Activated CD4-positive, alpha-beta memory T cell treated with anti-CD3 and anti-CD28 coated beads for 36 hours (primary cell): Measurements from ENCODE around the gene IFNE. TPM values are rescaled to one million over a fixed set of nuclear protein-coding genes. Genes with fewer than 3 reads are reported as not detected.
"Not testable (repeated sequence)": the region's sequence is repeated elsewhere in the genome, so short reads cannot be mapped to it uniquely, and the experiment has no call there.

ENCODE experiments used
- CTCF ChIA-PET: fragments of 350-600 bp; sonication (Branson Sonifier 250); formaldehyde crosslinking; loops from one replicate; lab custom pipeline; 2021; ENCODE audit warnings: antibody characterized with exemption, inconsistent platforms; lab: Charles Lee
- POLR2A ChIA-PET: fragments of 350-600 bp; sonication (Branson Sonifier 250); formaldehyde crosslinking; loops from one replicate; lab custom pipeline; 2021; ENCODE audit warnings: antibody characterized with exemption; lab: Charles Lee
- DNase-seq: peaks from one replicate; pipeline ENCODE4 v3.0.0-alpha.2; 2020
- H3K27ac Mint-ChIP-seq: one replicate; pipeline ENCODE4 v1.8.0; 2021; ENCODE audit warnings: mixed read lengths
- H3K27me3 Mint-ChIP-seq: one replicate; pipeline ENCODE4 v1.8.0; 2021; ENCODE audit warnings: mixed read lengths
- H3K36me3 Mint-ChIP-seq: one replicate; pipeline ENCODE4 v1.8.0; 2021; ENCODE audit warnings: mixed read lengths
- H3K4me1 Mint-ChIP-seq: one replicate; pipeline ENCODE4 v1.8.0; 2021; ENCODE audit warnings: low read depth, mixed read lengths
- H3K4me3 Mint-ChIP-seq: one replicate; pipeline ENCODE4 v1.8.0; 2021; ENCODE audit warnings: mild to moderate bottlenecking, mixed read lengths
- H3K9me3 Mint-ChIP-seq: one replicate; pipeline ENCODE4 v1.8.0; 2021; ENCODE audit warnings: mixed read lengths
- intact Hi-C: fragments of 100-400 bp; cut with micrococcal nuclease; formaldehyde crosslinking; loops from one replicate; pipeline ENCODE4 v1.15.1; 2023
- total RNA-seq, 2 experiments: library from RNA; stranded (reverse); gene quantifications; one replicate each; pipeline ENCODE4 v1.2.3, GENCODE V29; 2021

The IFNE gene
- total RNA-seq, 2 experiments from 2014 or later = not detected

- H3K4me1 Mint-ChIP-seq = no peaks in the 10 kb centered on the region
- intact Hi-C loops = no loop called here
Observed at GRCh38 chr9:21479152-21479702, 2.9 kb downstream of the IFNE start.

GRCh38 chr9:21477466-21477865, 4.6 kb downstream of the IFNE start:
- ChIA-PET POLR2A (no interaction called here), CTCF (no interaction called here)
- Mint-ChIP-seq H3K36me3 (no peaks in the 10 kb centered on the region), H3K4me1 (no peaks in the 10 kb centered on the region), H3K4me3 (no peak overlapping the region), H3K27ac (no peak overlapping the region), H3K9me3 (no peaks in the 10 kb centered on the region), H3K27me3 (peaks cover 10% of the 10 kb centered on the region)
- DNase-seq = no peak
- intact Hi-C loops = no loop called here

More at GRCh38 chr9:21479152-21479702, 2.9 kb downstream of the IFNE start:
- H3K9me3 Mint-ChIP-seq = no peaks in the 10 kb centered on the region
- H3K27ac Mint-ChIP-seq = no peak overlapping the region
- peaks cover 6% of the 10 kb centered on the region for H3K27me3 Mint-ChIP-seq
- no peak overlapping the region for H3K4me3 Mint-ChIP-seq
- H3K36me3 Mint-ChIP-seq = no peaks in the 10 kb centered on the region
- POLR2A ChIA-PET = no interaction called here
- CTCF ChIA-PET = no interaction called here
- no peak for DNase-seq

DNA sequence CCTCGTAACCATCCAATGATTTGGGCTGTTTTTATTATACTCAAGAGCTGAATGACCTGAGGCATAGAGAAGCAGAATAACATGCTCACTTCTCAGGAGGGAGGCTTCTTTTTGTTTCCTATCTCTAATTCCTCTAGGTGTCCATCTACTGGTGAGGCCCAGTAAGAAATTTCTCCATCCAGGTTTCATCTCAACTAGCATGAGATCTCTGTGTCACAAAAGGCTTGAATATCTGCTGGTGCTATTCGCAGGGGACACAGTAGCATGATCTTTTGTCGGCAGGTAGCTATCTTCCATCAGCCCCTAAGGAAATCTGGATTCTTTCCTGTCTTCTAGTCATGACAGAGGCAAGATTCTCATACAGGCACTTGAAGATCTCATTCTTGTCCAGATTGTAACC, 8.9 kb downstream of the IFNE start:
- Mint-ChIP-seq H3K4me3 (no peak overlapping the region), H3K4me1 (no peaks in the 10 kb centered on the region), H3K9me3 (no peaks in the 10 kb centered on the region), H3K27ac (no peak overlapping the region), H3K36me3 (no peaks in the 10 kb centered on the region), H3K27me3 (peaks cover 9% of the 10 kb centered on the region)
- DNase-seq = no peak
- intact Hi-C loops = no loop called here
- POLR2A ChIA-PET = no interaction called here
- CTCF ChIA-PET = interaction anchor here (0.8 to 1.3 kb wide), 3 partner anchors 237 to 318 kb away, joined by 3 to 4 read pairs (median 3); no protein-coding TSS in a partner anchor

DNA sequence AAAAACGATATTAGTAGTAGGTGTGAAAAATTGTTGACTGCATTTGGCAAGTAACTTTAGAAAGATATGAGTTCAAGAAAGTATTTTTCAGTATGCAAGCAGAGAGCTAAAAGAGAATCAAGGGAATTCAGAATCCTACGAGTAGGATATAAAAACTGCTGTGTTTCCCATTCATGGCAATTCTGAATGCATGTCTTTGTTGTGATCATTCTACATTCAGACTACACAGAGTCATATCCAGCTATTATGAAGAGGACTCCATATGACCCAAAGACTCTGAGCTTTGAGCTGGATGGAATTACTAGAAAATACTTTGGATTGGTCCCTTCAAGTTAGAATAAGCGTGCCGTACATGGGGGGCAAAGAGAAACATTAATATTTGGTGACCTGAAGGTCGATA, 12.0 kb downstream of the IFNE start:
- intact Hi-C loops = no loop called here
- Mint-ChIP-seq H3K36me3 (no peaks in the 10 kb centered on the region), H3K4me3 (no peak overlapping the region), H3K9me3 (no peaks in the 10 kb centered on the region), H3K27me3 (peaks cover 5% of the 10 kb centered on the region), H3K27ac (no peak overlapping the region), H3K4me1 (no peaks in the 10 kb centered on the region)
- DNase-seq = no peak
- POLR2A ChIA-PET = no interaction called here
- CTCF ChIA-PET = interaction anchor here (1.1 kb wide), 1 partner anchor 321 kb away, joined by 3 read pairs; no protein-coding TSS in a partner anchor

DNA sequence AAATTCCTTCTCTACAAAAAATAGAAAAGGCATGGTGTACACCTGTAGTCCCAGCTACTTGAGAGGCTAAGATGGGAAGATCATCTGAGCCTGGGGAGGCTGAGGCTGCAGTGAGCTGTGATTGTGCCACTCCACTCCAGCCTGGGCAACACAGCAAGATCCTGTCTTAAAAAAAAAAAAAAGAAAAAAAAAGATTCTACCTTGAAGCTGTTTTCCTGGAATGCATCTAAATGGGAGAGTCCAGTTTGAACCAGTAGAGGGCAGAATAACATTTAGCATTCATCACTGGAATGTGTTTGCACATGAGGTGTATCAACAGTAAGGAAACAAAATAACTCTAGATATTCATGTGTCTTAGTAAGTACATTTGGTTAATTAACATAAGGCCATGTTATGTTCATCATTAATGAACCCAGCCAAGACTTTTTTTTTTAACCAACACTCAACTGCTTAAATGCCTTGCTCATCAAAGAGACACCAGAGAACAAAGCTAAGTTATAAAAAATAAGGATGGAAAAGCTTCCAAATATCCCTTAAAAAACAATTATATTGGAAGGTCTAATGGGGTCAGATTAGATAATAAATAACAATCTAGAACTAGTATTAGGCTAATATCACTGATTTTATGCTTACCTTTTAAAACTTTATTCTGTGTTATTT, 16.1 kb downstream of the IFNE start:
- H3K27ac Mint-ChIP-seq = no peak overlapping the region
- POLR2A ChIA-PET = no interaction called here
- H3K36me3 Mint-ChIP-seq = no peaks in the 10 kb centered on the region
- intact Hi-C loops = loop anchor here (1.0 to 5.0 kb wide), 3 partner anchors 214 to 323 kb away; no protein-coding TSS in a partner anchor
- no peaks in the 10 kb centered on the region for H3K4me1 Mint-ChIP-seq
- H3K27me3 Mint-ChIP-seq = peaks cover 4% of the 10 kb centered on the region
- CTCF ChIA-PET = interaction anchor here (0.6 to 5.3 kb wide), 34 partner anchors 11 to 676 kb away, joined by 3 to 56 read pairs (median 4); no protein-coding TSS in a partner anchor
- no peak for DNase-seq
- no peak overlapping the region for H3K4me3 Mint-ChIP-seq
- H3K9me3 Mint-ChIP-seq = peaks cover 17% of the 10 kb centered on the region

DNA sequence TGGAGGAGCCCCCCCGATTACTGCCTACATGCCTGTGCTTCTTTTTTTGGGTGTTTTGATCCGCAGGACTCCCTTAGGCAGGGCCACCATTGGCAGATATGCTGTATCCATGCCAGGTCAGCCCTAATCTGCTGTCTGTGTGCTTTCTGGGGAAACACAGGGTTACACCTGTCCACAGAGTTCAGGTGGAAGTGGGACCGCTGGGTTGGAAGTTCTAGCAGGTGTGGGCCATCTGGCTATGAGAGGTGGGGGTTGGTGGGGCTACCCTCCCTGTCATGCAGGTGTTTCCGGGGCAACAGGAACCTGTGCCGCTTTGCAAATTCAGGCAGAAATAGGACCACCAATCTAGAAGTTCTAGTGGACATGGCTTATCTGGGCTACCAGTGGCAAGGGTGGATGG, 17.0 kb downstream of the IFNE start:
- ChIA-PET POLR2A (no interaction called here), CTCF (interaction anchor here (0.7 to 5.3 kb wide), 11 partner anchors 31 to 677 kb away, joined by 3 to 56 read pairs (median 4); no protein-coding TSS in a partner anchor)
- Mint-ChIP-seq H3K4me3 (no peak overlapping the region), H3K27ac (no peak overlapping the region), H3K4me1 (no peaks in the 10 kb centered on the region), H3K36me3 (no peaks in the 10 kb centered on the region), H3K9me3 (peaks cover 17% of the 10 kb centered on the region), H3K27me3 (peaks cover 4% of the 10 kb centered on the region)
- intact Hi-C loops = loop anchor here (5.0 kb wide), 2 partner anchors 213 to 242 kb away; no protein-coding TSS in a partner anchor
- no peak for DNase-seq

- DNase-seq = no peak
- intact Hi-C loops = no loop called here
- no peaks in the 10 kb centered on the region for H3K4me1 Mint-ChIP-seq
- H3K36me3 Mint-ChIP-seq = no peaks in the 10 kb centered on the region
- H3K27ac Mint-ChIP-seq = no peak overlapping the region
- H3K27me3 Mint-ChIP-seq = peaks cover 8% of the 10 kb centered on the region
- ChIA-PET POLR2A (no interaction called here), CTCF (interaction anchor here (0.8 to 1.2 kb wide), 3 partner anchors 135 to 329 kb away, joined by 3 to 4 read pairs (median 3); no protein-coding TSS in a partner anchor)
- H3K4me3 Mint-ChIP-seq = no peak overlapping the region
- H3K9me3 Mint-ChIP-seq = peaks cover 17% of the 10 kb centered on the region
Observed at GRCh38 chr9:21461377-21461776, 20.7 kb downstream of the IFNE start.

GRCh38 chr9:21455320-21455719, 26.8 kb downstream of the IFNE start:
- Mint-ChIP-seq H3K27me3 (peaks cover 5% of the 10 kb centered on the region), H3K27ac (no peak overlapping the region), H3K4me3 (no peak overlapping the region), H3K36me3 (no peaks in the 10 kb centered on the region), H3K4me1 (no peaks in the 10 kb centered on the region), H3K9me3 (no peaks in the 10 kb centered on the region)
- ChIA-PET POLR2A (no interaction called here), CTCF (interaction anchor here (0.6 to 2.8 kb wide), 15 partner anchors 11 to 296 kb away, joined by 3 to 30 read pairs (median 11); no protein-coding TSS in a partner anchor)
- intact Hi-C loops = loop anchor here (1.0 to 2.0 kb wide), 2 partner anchors 21 to 137 kb away; no protein-coding TSS in a partner anchor
- no peak for DNase-seq

DNA sequence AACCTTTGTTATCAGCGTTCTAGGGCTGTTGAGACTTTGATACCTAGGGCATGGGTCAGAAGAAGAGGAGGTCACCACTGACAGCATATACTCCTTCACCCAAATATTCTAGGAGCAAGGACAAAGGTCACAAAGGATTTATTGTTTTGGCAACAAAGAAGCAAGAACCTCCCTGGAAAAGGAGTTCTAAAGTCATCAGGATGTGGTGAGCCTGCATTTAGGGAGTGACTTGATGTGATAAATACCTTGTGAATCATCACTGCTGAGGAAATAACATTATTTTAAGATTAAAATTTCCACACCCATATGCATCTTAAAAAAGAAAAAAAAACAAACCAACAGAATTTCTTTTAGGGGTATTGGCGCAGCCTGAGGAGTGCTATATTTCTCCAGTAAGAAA, 28.0 kb downstream of the IFNE start:
- no peak overlapping the region for H3K4me3 Mint-ChIP-seq
- POLR2A ChIA-PET = no interaction called here
- no peaks in the 10 kb centered on the region for H3K4me1 Mint-ChIP-seq
- no peaks in the 10 kb centered on the region for H3K9me3 Mint-ChIP-seq
- no peaks in the 10 kb centered on the region for H3K36me3 Mint-ChIP-seq
- peaks cover 5% of the 10 kb centered on the region for H3K27me3 Mint-ChIP-seq
- no peak for DNase-seq
- intact Hi-C loops = loop anchor here (2.0 kb wide), 1 partner anchor 135 kb away; no protein-coding TSS in a partner anchor
- H3K27ac Mint-ChIP-seq = no peak overlapping the region
- CTCF ChIA-PET = interaction anchor here (0.7 to 2.8 kb wide), 8 partner anchors 12 to 1013 kb away, joined by 3 to 30 read pairs (median 10); no protein-coding TSS in a partner anchor

DNA sequence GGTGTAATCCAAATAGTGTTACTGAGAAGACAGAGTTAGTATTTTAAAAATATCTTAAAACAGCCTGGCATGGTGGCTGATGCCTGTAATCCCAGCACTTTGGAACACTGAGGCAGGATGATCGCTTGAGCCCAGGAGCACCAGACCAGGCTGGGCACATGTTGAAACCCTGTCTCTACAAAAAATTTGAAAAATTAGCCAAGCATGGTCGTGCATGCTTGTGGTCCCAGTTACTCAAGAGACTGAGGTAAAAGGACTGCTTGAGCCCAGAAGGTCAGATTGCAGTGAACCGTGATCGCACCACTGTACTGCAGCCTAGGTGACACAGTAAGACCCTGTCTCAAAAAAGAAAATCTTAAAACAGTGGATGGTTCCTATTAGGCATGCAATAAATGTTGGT, 29.4 kb downstream of the IFNE start:
- Mint-ChIP-seq H3K36me3 (no peaks in the 10 kb centered on the region), H3K4me1 (no peaks in the 10 kb centered on the region), H3K27me3 (peaks cover 5% of the 10 kb centered on the region), H3K27ac (no peak overlapping the region), H3K4me3 (no peak overlapping the region), H3K9me3 (no peaks in the 10 kb centered on the region)
- DNase-seq = no peak
- CTCF ChIA-PET = interaction anchor here (0.9 to 1.9 kb wide), 4 partner anchors 13 to 257 kb away, joined by 3 to 5 read pairs (median 4); no protein-coding TSS in a partner anchor
- POLR2A ChIA-PET = no interaction called here
- intact Hi-C loops = no loop called here

DNA sequence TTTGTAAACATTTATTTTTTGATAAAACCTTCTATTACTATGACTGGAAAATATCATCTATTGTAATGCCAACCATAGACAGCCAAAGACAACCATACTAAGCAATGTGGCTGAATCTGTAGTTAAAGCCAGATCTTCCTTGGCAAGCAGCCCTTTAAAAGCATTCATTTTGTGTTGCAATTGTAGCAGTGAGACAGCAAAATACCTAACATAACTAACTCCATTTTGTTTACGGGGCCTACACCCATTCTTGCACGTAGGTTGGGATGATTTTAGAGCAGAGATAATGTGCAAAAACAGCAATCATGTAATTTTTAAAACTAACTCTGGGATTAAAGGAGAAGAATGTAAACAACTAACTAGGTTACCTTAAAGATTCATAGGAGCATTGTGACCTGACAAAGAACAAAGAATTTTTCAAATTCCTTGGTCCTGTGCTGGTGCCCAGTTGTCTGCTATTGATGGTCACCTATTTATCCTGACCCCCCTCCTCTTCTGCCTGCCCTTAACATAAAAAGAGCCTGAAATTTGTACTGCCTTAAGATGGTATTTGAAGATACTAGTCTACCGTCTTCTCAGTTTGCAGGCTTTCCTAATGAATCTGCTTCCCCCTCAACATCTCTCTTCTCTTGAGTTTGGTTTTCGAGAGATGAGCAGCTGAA, 31.2 kb downstream of the IFNE start:
- H3K27ac Mint-ChIP-seq = no peak overlapping the region
- POLR2A ChIA-PET = no interaction called here
- peaks cover 1% of the 10 kb centered on the region for H3K27me3 Mint-ChIP-seq
- no peaks in the 10 kb centered on the region for H3K9me3 Mint-ChIP-seq
- H3K36me3 Mint-ChIP-seq = no peaks in the 10 kb centered on the region
- no peaks in the 10 kb centered on the region for H3K4me1 Mint-ChIP-seq
- no peak overlapping the region for H3K4me3 Mint-ChIP-seq
- CTCF ChIA-PET = interaction anchor here (1.3 kb wide), 1 partner anchor 16 kb away, joined by 3 read pairs; no protein-coding TSS in a partner anchor
- intact Hi-C loops = no loop called here
- no peak for DNase-seq

DNA sequence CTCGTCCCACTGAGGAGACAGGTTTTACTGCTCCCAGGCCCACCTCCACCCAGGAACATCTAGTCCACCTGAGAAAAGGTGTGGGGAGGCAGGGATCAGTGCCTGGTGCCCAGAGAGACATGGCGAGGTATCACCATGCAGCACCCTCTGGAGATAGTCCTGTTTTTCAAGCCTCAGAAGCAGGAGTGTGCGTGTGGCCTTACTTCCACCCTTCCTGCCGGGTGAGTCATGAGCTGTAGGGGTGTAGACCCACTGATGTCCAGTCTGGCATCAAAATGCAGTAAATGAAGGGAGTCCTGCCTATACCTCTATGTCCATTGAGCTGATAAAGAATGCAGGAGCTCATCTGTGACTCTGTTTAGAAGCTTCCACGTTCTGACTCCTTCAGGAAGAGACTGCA, 32.8 kb downstream of the IFNE start:
- not testable (repeated sequence) for H3K4me1 Mint-ChIP-seq, H3K4me3 Mint-ChIP-seq

More for the DNA sequence above, 32.8 kb downstream of the IFNE start:
- intact Hi-C loops, DNase-seq, H3K36me3 Mint-ChIP-seq, H3K27me3 Mint-ChIP-seq, POLR2A ChIA-PET, H3K9me3 Mint-ChIP-seq, H3K27ac Mint-ChIP-seq: not testable (repeated sequence)
- CTCF ChIA-PET = interaction anchor here (1.3 kb wide), 1 partner anchor 14 kb away, joined by 3 read pairs; no protein-coding TSS in a partner anchor
